Testis (tissue), 3 donors: ENCODE results near the gene HNRNPU. TPM values are rescaled to one million over a fixed set of nuclear protein-coding genes. Genes with fewer than 3 reads are reported as not detected.

ENCODE experiments used
- DNase-seq: peaks from one replicate; pipeline ENCODE4 v3.0.0-alpha.2; 2019
- H3K27ac ChIP-seq, 2 donors: fragments of 200-600 bp; sonication (generic); one replicate each; pipeline ENCODE4 v1.5.1; 2019
- H3K27me3 ChIP-seq: fragments of 200-600 bp; sonication (generic); one replicate; pipeline ENCODE4 v1.5.1; 2019
- H3K36me3 ChIP-seq: fragments of 200-600 bp; sonication (generic); one replicate; pipeline ENCODE4 v1.5.1; 2017; ENCODE audit warnings: low read depth; ENCODE audit errors: missing control alignments
- H3K4me1 ChIP-seq: fragments of 200-600 bp; sonication (generic); one replicate; pipeline ENCODE4 v1.5.1; 2019
- H3K4me3 ChIP-seq, 2 donors: fragments of 200-600 bp; sonication (generic); one replicate each; pipeline ENCODE4 v1.5.1; 2017 to 2019
- H3K9me3 ChIP-seq: fragments of 200-600 bp; sonication (generic); one replicate; pipeline ENCODE4 v1.5.1; 2017
- CTCF ChIP-seq, 3 experiments: fragments of 450-650 bp in 2 of 3; fragments of 200-600 bp in 1 of 3; sonication (generic) in 1 of 3; IDR thresholded peaks; one replicate each; pipeline ENCODE4 v1.5.1; 2016 to 2019; ENCODE audit warnings: antibody characterized with exemption in 3 of 3, mild to moderate bottlenecking in 2 of 3, moderate library complexity in 1 of 3
- POLR2A ChIP-seq: fragments of 450-650 bp; IDR thresholded peaks from one replicate; pipeline ENCODE4 v1.6.1; 2017; ENCODE audit warnings: antibody characterized with exemption, mild to moderate bottlenecking, moderate library complexity
- WGBS, 2 donors: methylation state at CpG; one replicate each; pipeline ENCODE4 v1.1.5; 2018; 5-methylcytosine and 5-hydroxymethylcytosine counted together
- intact Hi-C: fragments of 100-400 bp; cut with DNase I; formaldehyde crosslinking; loops from one replicate; pipeline ENCODE4 v1.15.1; 2023; ENCODE audit warnings: low total_unique reads
- polyA plus RNA-seq: library from polyadenylated mRNA; stranded (reverse); fragments of 350-450 nt; fragmentation: Illumina TruSeq; extraction: RNeasy Lipid Tissue Mini Kit (QIAGEN cat#74804); gene quantifications from one replicate; pipeline ENCODE4 v1.2.3, GENCODE V29; 2014; ENCODE audit warnings: low read depth, low replicate concordance; ENCODE audit not compliant: insufficient read depth
- total RNA-seq, 2 donors: library from RNA; depleted of rRNA; stranded (reverse); fragments of >200 nt; gene quantifications; one replicate each; pipeline ENCODE4 v1.2.3, GENCODE V29; 2016

HNRNPU gene
- total and polyA plus RNA-seq, 3 donors from 2014 or later: 303 to 467 (median 378) TPM

DNA sequence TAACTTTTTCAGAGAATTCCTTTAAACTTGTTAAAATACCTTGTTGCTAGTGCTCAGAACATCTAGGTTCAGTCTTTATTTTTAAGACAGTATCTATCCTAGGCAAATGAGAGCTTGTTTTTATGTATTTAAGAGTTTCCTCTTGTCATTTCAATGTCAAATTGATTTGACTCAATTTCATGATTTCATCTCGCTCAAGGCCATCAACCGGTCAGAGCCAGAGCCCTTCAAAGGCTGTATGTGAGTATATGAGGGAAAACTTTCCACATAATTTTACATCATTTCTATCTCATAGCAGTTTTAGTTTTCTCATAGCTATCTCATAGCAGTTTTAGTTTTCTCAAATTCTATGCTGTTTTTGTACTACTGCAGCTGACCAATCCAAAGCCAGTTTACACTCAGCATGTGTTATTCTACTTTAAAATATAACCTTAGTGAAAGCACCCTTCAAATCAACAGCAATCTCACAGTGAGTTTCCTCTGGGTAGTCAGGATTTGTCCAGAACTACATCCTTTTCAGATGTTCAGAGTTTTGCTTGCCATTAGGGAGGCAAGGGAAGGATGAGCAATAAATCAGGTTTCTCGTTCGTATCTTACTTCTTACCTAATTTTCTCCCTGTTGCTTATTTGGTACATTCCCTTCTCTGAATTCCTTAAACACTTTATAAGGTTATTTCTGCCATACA lies 12.7 kb downstream of the HNRNPU start:
- Histone ChIP-seq H3K9me3 (no peaks in the 10 kb centered on the region), H3K36me3 (no peaks in the 10 kb centered on the region), H3K27me3 (no peaks in the 10 kb centered on the region), H3K27ac (no peak overlapping the region), H3K4me3 (no peak overlapping the region), H3K4me1 (no peaks in the 10 kb centered on the region)
- intact Hi-C loops: no loop called here
- 82 to 84% methylated on average over 4 of the region's 4 CpGs for WGBS, 2 donors
- TF ChIP-seq CTCF (IDR thresholded peaks at IDR 0.05) (no peak), POLR2A (no peak)
- no peak for DNase-seq

- intact Hi-C loops: no loop called here
- Histone ChIP-seq H3K36me3 (no peaks in the 10 kb centered on the region), H3K27me3 (no peaks in the 10 kb centered on the region), H3K9me3 (no peaks in the 10 kb centered on the region), H3K27ac (no peak overlapping the region), H3K4me3 (no peak overlapping the region), H3K4me1 (no peaks in the 10 kb centered on the region)
- no peak for DNase-seq
- no peak for TF ChIP-seq CTCF (IDR thresholded peaks at IDR 0.05)
- TF ChIP-seq POLR2A: no peak
- 98 to 99% methylated on average over 2 of the region's 2 CpGs for WGBS, 2 donors
Measured at GRCh38 chr1:244850896-244851295, 13.4 kb downstream of the HNRNPU start.

DNA sequence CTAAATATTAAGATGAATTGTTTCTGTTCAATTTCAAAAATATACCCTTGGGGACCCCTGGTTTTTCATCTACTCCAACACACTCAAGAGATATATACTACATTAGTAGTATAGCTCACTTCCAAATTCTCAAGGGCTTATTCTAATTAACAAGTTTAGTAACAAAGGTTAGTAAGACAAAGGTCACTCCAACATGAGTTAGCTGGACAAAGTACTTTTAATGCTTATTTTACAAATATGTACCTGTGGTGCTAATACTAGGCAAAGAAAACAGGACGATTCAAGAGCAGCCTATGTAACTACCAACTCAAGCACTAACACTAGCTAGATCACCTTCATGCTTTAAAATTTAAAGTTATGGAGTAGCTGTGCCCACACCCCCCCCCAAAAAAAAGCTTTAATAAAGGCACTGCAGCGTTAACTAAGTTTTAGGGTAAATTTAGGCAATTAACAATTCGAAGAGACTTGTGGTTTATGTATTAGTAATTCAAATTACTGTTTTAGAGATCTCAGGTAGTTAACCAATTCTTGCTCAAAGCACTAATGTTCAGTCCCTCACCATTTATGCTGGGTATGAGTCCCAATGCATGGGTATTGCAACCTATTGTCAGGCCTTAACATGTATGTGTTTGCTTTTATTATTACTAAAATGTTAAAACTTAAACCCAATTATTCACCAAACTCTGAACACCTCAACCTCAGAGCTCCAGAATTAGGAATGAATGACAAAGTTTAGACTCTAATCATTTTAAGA lies 14.1 kb downstream of the HNRNPU start:
- Histone ChIP-seq H3K27ac (no peak overlapping the region), H3K4me1 (no peaks in the 10 kb centered on the region), H3K27me3 (no peaks in the 10 kb centered on the region), H3K36me3 (no peaks in the 10 kb centered on the region), H3K4me3 (no peak overlapping the region), H3K9me3 (no peaks in the 10 kb centered on the region)
- TF ChIP-seq CTCF (IDR thresholded peaks at IDR 0.05) (no peak), POLR2A (no peak)
- no peak for DNase-seq
- WGBS, 2 donors: 78 to 82% methylated on average over 3 of the region's 3 CpGs
- intact Hi-C loops: no loop called here

DNA sequence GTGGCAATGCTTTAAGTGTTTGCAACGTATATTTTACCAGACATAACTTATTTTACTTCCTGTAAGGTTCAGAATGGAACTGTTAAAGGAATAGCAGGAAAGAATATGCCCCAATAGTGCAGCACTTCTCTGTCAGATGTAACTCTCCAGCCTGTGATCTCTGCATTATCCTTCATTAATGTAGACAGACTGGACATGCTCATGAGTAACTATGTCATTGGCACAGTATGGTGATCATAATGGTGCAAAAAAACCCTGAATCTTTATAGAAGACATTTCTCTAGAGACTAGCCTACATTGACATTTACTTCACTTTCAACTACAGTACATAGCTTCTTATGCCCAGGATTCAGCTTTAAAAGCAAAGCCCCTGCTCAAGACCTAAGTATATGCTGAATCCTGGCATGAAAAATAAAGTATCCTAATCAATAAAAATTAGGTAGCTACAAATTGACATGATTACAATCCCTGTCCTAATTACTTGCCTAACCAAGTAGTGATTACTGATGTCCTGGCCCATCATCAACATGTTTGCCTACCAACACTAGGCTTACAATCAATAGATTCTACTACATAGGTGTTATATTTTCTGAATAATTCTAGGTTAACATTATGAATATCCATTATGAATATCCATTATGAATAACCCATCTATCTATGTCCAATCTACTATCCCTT lies 15.0 kb downstream of the HNRNPU start:
- DNase-seq: no peak
- no peak overlapping the region for H3K27ac ChIP-seq
- H3K9me3 ChIP-seq: no peaks in the 10 kb centered on the region
- H3K27me3 ChIP-seq: no peaks in the 10 kb centered on the region
- H3K36me3 ChIP-seq: no peaks in the 10 kb centered on the region
- TF ChIP-seq CTCF (IDR thresholded peaks at IDR 0.05): no peak
- no peak for TF ChIP-seq POLR2A
- H3K4me3 ChIP-seq: no peak overlapping the region
- no peaks in the 10 kb centered on the region for H3K4me1 ChIP-seq
- WGBS, 2 donors: 55 to 75% methylated on average over 1 of the region's 1 CpG
- intact Hi-C loops: no loop called here
